Measurements from ENCODE around the gene BNIP5.

The BNIP5 gene

DNA sequence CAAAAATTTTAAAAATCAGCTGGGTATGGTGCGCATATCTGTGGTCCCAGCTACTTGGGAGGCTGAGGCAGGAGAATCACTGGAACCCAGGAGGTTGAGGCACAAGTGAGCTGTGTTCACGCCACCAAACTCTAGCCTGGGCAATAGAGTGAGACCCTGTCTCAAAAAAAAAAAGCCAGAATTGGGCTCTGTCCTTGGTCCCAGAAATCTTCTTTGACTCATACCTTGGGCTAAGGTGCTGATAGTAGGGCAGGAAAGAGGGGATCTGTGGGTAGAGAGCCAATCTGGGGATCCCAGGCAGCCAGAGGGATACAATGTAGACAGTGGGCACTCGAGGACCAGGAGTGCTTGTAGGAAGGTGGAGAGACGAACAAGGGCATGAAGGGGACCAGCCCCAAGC lies 37.5 kb upstream of the BNIP5 start:
- DNase-seq (ENCODE audit: low spot score) = no peak
- TF ChIP-seq, protein P1, sequence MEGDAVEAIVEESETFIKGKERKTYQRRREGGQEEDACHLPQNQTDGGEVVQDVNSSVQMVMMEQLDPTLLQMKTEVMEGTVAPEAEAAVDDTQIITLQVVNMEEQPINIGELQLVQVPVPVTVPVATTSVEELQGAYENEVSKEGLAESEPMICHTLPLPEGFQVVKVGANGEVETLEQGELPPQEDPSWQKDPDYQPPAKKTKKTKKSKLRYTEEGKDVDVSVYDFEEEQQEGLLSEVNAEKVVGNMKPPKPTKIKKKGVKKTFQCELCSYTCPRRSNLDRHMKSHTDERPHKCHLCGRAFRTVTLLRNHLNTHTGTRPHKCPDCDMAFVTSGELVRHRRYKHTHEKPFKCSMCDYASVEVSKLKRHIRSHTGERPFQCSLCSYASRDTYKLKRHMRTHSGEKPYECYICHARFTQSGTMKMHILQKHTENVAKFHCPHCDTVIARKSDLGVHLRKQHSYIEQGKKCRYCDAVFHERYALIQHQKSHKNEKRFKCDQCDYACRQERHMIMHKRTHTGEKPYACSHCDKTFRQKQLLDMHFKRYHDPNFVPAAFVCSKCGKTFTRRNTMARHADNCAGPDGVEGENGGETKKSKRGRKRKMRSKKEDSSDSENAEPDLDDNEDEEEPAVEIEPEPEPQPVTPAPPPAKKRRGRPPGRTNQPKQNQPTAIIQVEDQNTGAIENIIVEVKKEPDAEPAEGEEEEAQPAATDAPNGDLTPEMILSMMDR (IDR thresholded peaks at IDR 0.05; ENCODE audit: extremely low read depth, missing control alignments) = no peak

DNA sequence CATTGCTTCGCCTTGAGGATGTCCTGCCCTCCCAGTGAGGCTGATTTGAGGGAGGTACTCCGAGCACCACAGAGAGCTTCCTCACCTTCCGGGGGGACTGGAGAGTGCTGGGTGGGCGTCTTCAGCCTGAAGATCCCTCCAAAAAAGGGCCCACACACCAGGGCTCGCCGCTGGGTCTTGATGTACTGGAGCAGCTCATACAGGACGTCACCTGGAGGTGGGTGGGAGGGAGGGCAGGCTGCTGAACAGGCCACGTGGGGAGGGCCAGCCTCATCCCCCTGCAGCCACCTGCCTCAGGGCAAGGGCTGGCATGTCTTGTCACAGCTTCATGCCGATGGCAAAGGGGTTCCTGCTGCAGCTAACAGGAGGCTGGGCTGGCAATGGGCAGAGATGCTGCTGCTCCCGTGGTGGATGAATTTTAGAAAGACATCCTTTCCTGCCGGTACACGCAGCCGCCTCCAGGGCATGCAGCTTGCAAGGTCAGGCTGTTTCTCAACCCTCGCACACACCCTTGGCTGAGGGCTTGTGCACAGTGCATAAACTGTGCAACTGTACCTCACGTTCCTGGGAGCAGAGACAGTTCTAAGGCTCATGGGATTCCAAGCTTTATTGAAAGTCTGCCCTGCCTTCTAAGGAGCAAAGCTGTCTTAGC lies 36.8 kb upstream of the BNIP5 start:
- TF ChIP-seq, protein P1 (IDR thresholded peaks at IDR 0.05; ENCODE audit: extremely low read depth, missing control alignments) = no peak
- DNase-seq (ENCODE audit: low spot score) = no peak

DNA sequence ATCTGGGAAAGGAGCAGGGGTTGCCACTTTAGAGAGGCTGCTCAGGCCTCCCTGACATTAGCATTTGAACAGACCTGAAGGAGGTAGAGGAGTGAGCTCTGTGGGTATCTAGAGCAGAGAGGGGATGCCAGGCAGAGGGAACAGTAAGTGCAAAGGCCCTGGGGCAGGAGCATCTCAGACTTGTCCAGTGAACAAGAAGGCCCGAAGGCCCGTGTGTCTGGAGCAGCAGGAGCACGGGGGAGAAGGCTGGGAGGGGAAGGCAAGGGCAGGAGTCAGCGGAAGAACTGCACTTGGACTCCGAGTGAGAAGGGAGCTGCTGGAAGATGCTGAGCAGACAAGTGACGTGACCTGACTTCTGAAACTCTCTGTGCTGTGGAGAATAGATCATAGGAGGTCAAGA lies 35.4 kb upstream of the BNIP5 start:
- TF ChIP-seq, protein P1 (IDR thresholded peaks at IDR 0.05; ENCODE audit: extremely low read depth, missing control alignments) = no peak
- no peak for DNase-seq (ENCODE audit: low spot score)

DNA sequence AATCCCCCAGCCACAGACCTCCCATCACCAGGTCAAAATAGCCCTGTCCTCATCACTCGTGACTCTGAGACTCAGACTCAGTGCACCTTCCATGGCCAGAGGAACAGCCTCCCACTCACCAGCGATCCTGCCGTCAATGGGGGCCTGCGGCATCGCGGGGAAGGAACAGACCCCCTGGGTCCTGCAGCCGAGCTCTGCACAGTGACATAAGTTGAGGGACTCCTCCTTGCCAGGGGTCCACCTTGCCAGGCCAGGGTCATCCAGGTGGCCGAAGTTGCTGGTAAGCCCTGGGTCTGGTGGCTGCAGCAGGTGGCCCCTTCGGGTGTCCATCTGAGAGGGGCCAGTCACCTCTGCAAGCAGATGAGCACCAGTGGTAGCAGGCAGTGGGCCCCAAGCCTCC lies 34.5 kb upstream of the BNIP5 start:
- no peak for DNase-seq (ENCODE audit: low spot score)
- TF ChIP-seq, protein P1 (IDR thresholded peaks at IDR 0.05; ENCODE audit: extremely low read depth, missing control alignments) = no peak

DNA sequence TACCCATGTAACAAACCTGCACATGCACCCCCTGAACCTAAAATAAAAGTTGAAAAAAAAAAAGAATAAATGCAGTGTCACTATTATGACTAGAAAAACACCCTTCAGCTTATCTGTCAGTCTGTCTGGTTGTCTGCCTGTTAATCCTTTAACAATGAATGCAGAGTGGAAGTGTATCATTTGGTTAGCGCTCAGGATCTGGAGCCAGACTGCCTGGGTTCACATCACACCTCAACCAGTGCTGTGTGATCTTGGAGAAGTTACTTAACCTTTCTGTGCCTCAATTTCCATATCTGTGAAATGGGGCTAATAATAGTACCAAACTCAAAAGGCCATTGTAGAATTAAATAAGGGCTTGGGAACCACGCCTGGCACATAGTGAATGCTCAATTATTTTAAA lies 34.0 kb upstream of the BNIP5 start:
- TF ChIP-seq, protein P1 (IDR thresholded peaks at IDR 0.05; ENCODE audit: extremely low read depth, missing control alignments) = no peak

DNA sequence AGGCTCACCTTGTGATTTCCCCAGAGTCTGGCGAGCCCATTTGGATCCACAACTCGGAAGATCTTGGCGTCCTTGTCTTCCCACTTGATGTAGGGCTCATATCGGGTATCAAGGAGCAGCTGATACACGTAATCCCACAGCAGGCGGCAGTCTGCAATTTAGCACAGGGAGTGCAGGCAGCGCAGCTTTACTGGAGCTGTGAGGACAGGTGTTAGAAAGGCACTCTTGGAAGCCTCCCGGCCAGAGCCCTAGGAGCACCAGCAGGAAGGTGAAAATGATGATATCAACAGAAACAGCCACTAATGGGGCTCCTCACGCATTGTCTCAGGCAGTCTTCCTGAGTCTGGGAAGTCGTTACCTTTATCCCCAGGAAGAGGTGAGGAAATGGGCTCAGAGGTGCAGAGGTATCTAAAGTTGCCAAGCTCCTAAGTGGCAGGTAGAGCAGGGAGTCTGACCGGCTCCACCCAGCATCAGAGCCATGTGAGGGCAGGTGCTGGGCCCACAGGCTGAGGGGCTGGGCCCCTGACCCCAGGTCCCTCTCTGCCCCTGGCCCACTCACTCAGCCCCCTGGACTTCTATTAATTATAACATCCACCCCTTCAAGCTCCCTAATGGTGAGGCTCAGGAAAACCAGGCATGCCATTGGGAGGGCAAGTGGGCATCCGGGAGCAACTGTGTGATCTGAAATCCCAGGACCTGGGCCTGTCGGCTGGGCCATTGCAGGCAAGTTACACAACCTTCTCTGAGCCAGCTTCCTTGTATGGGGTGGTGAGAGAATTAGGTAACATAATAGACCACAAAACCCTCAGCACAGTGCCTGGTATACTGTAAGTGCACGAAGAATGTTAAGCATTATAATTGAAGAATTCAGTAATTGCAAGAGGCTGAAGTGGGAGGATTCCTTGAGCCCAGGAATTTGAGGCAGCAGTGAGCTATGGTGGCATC lies 32.5 kb upstream of the BNIP5 start:
- TF ChIP-seq, protein P1 (IDR thresholded peaks at IDR 0.05; ENCODE audit: extremely low read depth, missing control alignments) = no peak
- DNase-seq (ENCODE audit: low spot score) = no peak

More for the DNA sequence above, 34.0 kb upstream of the BNIP5 start:
- DNase-seq (ENCODE audit: low spot score) = no peak

DNA sequence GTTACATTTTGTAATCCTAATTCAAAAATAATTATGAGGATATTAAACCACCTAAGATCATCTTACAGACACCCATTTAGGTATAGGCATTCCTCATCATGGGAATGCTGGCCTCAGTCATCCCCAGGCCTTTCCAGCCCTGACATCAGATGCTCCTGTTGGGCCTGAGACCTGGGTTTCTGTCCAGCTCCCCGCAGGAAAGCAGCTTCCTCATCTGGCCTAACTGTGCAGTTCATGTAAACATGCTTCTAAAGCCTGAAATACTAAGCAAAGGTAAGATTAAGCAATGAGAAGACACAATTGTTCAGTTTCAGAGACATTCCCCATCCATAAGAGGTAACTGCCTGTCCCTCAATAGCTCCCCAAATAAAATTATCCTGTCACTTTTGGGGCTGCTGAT lies 31.7 kb upstream of the BNIP5 start:
- DNase-seq (ENCODE audit: low spot score) = no peak
- TF ChIP-seq, protein P1 (IDR thresholded peaks at IDR 0.05; ENCODE audit: extremely low read depth, missing control alignments) = no peak
